ENCODE results near the gene SPTLC2.

SPTLC2 gene

DNA sequence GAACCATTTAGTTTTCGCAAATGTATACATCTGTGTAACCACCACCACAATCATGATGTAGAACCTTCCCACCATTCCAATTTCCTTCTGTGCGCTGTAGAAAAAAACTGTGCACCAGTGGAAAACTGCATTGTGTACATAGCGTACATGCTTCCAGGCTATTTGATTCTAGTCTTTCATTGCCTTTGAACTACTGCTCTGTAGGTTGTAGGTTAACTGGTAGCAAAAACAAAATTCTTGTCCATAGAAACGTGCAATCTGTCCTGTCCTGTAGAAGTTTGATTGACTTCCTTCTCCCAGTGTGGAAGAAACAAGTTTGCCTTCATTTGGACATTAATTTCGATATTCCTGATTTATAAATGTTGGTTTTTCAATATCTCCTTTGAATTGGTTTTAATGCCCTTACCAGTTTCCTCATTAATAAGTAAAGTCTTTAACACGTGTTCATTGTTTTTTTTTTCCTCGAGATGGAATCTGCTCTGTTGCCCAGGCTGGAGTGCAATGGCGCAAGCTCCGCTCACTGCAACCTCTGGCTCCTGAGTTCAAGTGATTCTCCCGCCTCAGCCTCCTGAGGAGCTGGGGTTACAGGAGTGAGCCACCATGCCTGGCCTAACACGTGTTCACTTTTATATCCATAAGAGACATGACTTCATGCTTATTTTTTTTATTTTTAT lies 114.2 kb downstream of the SPTLC2 start:
- peaks cover 37% of the 10 kb centered on the region for H3K27me3 ChIP-seq (ENCODE audit: insufficient read depth, low read length)
- no peaks in the 10 kb centered on the region for H3K9me3 ChIP-seq (ENCODE audit: insufficient read depth, low read depth, low read length)
- no peak overlapping the region for H3K9ac ChIP-seq (ENCODE audit: low read depth, low read length)
- no peaks in the 10 kb centered on the region for H3K4me1 ChIP-seq (ENCODE audit: insufficient read depth, low read length)
- 95% methylated on average over 10 of the region's 11 CpGs for WGBS
- H3K36me3 ChIP-seq (ENCODE audit: insufficient read depth, low read length), result no peaks in the 10 kb centered on the region
- no peak overlapping the region for H3K27ac ChIP-seq (ENCODE audit: low read depth, low read length)
- H3K4me3 ChIP-seq (ENCODE audit: low read length), result no peak overlapping the region

DNA sequence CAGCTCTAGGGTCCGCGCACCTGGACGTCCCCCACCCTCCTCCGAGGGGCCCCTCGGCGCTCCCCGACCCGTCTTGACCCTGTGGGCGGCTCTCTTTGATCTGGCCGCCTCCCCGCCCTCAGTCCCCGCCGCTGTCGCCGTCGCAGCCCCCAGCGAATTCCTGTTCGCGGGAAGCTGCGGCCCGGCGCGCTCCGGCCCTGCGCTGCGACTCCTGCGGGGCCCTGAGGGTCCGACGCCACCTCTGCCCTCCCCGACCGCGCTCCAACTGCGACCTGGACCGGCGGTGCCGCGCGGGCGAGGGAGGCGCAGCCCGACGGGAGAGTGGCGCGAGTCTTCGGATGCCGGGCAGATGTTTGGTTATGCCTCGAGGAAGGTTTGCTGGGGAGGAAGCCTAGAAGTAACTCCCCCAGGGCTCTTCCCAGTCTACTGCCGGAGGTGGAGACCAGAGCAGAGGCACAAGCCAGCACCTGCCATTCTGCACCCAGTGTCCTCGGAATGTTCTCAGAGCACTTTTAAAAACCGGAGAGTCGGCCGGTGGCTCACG lies 117.4 kb downstream of the SPTLC2 start:
- 5% methylated on average over 53 of the region's 53 CpGs for WGBS
- Histone ChIP-seq H3K9ac (ENCODE audit: low read depth, low read length) (peak overlapping the region; percentile 57; the same call in 1 of the 2 replicates), H3K4me3 (ENCODE audit: low read length) (peak overlapping the region; percentile 70), H3K27ac (ENCODE audit: low read depth, low read length) (no peak overlapping the region), H3K27me3 (ENCODE audit: insufficient read depth, low read length) (peaks cover 44% of the 10 kb centered on the region), H3K36me3 (ENCODE audit: insufficient read depth, low read length) (no peaks in the 10 kb centered on the region), H3K9me3 (ENCODE audit: insufficient read depth, low read depth, low read length) (no peaks in the 10 kb centered on the region), H3K4me1 (ENCODE audit: insufficient read depth, low read length) (no peaks in the 10 kb centered on the region)

GRCh38 chr14:77498120-77498979 lies 118.1 kb downstream of the SPTLC2 start, which contains the start of gene ISM2:
Gene ISM2, minus strand, starts transcription at chr14:77498816. Its CDS starts 23 bp downstream, at chr14:77498793.
- 2% methylated on average over 104 of the region's 104 CpGs for WGBS
- H3K36me3 ChIP-seq (ENCODE audit: insufficient read depth, low read length), result no peaks in the 10 kb centered on the region
- H3K9ac ChIP-seq (ENCODE audit: low read depth, low read length), result peak within 1 kb of the TSS; percentile 57; the same call in 1 of the 2 replicates
- H3K27ac ChIP-seq (ENCODE audit: low read depth, low read length), result no peak within 1 kb of the TSS
- peaks cover 44% of the 10 kb centered on the region for H3K27me3 ChIP-seq (ENCODE audit: insufficient read depth, low read length)
- H3K4me1 ChIP-seq (ENCODE audit: insufficient read depth, low read length), result no peaks in the 10 kb centered on the region
- peak within 1 kb of the TSS; percentile 70 for H3K4me3 ChIP-seq (ENCODE audit: low read length)
- no peaks in the 10 kb centered on the region for H3K9me3 ChIP-seq (ENCODE audit: insufficient read depth, low read depth, low read length)

DNA sequence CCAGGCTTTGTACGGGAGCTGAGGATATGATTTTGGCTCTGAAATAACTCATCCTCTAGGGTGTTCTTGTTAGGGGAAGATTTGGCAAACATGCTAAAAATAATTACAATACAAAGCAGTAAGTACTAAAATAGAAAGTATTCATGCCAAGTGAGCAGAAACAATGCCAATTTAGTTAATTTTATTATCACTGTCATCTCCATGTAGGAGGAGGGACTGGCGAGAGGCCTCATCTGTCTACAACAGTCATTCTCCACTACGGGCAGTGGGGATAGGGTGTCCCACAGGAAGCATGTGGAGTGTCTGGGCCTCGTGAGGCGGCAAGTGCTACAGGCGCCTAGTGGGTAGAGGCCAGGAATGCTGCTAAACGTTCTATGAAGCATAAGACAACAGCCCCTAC lies 121.1 kb downstream of the SPTLC2 start:
- H3K4me1 ChIP-seq (ENCODE audit: insufficient read depth, low read length), result no peaks in the 10 kb centered on the region
- peaks cover 38% of the 10 kb centered on the region for H3K27me3 ChIP-seq (ENCODE audit: insufficient read depth, low read length)
- no peaks in the 10 kb centered on the region for H3K9me3 ChIP-seq (ENCODE audit: insufficient read depth, low read depth, low read length)
- WGBS, result 94% methylated on average over 7 of the region's 7 CpGs
- no peak overlapping the region for H3K27ac ChIP-seq (ENCODE audit: low read depth, low read length)
- no peaks in the 10 kb centered on the region for H3K36me3 ChIP-seq (ENCODE audit: insufficient read depth, low read length)
- no peak overlapping the region for H3K4me3 ChIP-seq (ENCODE audit: low read length)
- no peak overlapping the region for H3K9ac ChIP-seq (ENCODE audit: low read depth, low read length)

DNA sequence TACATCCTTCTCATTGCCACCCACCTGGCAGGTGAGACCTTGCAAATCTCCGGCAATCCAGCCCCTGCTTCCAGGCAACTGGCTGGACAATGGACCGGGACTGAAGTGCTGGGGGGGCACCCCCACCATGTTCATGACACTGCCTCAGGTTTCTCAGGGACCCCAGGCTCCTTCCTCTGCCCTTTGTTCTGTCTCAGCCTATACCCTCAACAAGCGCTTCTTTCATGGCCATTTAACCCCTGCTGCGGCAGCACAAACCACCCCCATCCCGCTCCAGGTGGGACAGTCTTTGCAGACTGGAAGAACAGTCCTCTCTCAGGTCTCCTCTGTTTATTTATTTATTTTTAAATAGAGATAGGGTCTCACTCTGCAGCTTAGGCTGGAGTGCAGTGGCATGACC lies 125.4 kb downstream of the SPTLC2 start:
- Histone ChIP-seq H3K27ac (ENCODE audit: low read depth, low read length) (no peak overlapping the region), H3K4me1 (ENCODE audit: insufficient read depth, low read length) (no peaks in the 10 kb centered on the region), H3K36me3 (ENCODE audit: insufficient read depth, low read length) (no peaks in the 10 kb centered on the region), H3K27me3 (ENCODE audit: insufficient read depth, low read length) (no peaks in the 10 kb centered on the region), H3K9me3 (ENCODE audit: insufficient read depth, low read depth, low read length) (no peaks in the 10 kb centered on the region), H3K4me3 (ENCODE audit: low read length) (no peak overlapping the region), H3K9ac (ENCODE audit: low read depth, low read length) (no peak overlapping the region)
- 85% methylated on average over 5 of the region's 5 CpGs for WGBS

DNA sequence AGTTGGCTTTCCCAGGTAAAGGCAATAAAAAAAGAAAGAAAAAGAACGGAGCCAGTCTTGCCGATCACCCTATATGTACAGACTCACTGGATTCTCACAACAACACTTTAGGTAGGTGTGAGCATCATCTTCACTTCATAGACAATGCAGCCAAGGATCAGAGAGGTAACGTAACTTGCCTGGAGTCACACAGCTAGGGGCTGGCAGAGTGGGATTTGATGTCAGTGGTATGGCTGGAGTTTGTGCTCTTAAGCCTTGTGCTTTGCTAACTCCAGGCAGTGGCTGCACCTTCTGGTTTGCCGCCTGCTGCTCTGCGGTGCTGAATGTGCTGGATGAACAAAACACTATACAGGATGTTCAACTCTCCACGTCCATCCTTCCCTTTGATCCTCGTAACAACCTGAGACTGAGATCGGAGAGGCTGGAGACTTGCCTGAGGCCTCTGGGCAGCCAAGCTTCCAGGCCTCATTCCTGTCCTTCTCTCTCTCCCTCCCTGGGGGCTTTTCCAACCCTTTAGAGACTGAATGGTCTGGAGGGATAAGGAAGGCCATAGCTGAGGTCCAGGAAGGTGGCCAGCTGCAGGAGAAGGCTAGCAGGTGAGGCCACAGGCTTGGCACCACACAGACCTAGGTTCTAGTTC lies 126.0 kb downstream of the SPTLC2 start:
- no peaks in the 10 kb centered on the region for H3K9me3 ChIP-seq (ENCODE audit: insufficient read depth, low read depth, low read length)
- H3K4me3 ChIP-seq (ENCODE audit: low read length), result no peak overlapping the region
- H3K36me3 ChIP-seq (ENCODE audit: insufficient read depth, low read length), result no peaks in the 10 kb centered on the region
- H3K27me3 ChIP-seq (ENCODE audit: insufficient read depth, low read length), result no peaks in the 10 kb centered on the region
- H3K27ac ChIP-seq (ENCODE audit: low read depth, low read length), result no peak overlapping the region
- no peaks in the 10 kb centered on the region for H3K4me1 ChIP-seq (ENCODE audit: insufficient read depth, low read length)
- no peak overlapping the region for H3K9ac ChIP-seq (ENCODE audit: low read depth, low read length)
- WGBS, result 87% methylated on average over 8 of the region's 8 CpGs

DNA sequence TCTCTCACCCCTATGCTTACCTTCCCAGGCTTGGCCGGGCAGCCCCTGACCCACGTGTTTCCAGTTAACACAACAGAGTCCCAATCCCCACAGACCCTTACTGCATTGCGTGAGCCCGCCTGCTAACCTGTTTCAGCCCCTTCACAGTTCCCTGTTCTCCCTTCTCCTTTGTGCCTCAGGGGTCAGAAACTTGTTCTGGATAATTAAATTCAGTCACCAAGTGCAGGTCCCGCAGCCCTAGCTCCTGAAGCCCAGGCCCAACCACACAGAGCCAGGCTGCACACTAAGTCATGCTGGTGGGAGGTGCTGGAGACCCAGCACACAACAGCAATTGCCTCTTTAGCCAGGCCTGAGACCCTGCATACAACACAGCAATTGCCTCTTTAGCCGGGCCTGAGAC lies 127.4 kb downstream of the SPTLC2 start:
- no peak overlapping the region for H3K27ac ChIP-seq (ENCODE audit: low read depth, low read length)
- H3K27me3 ChIP-seq (ENCODE audit: insufficient read depth, low read length), result no peaks in the 10 kb centered on the region
- H3K9me3 ChIP-seq (ENCODE audit: insufficient read depth, low read depth, low read length), result no peaks in the 10 kb centered on the region
- no peak overlapping the region for H3K4me3 ChIP-seq (ENCODE audit: low read length)
- 91% methylated on average over 6 of the region's 6 CpGs for WGBS
- no peak overlapping the region for H3K9ac ChIP-seq (ENCODE audit: low read depth, low read length)
- H3K4me1 ChIP-seq (ENCODE audit: insufficient read depth, low read length), result no peaks in the 10 kb centered on the region
- no peaks in the 10 kb centered on the region for H3K36me3 ChIP-seq (ENCODE audit: insufficient read depth, low read length)

GRCh38 chr14:77488558-77488957 lies 127.9 kb downstream of the SPTLC2 start:
- no peak overlapping the region for H3K9ac ChIP-seq (ENCODE audit: low read depth, low read length)
- no peak overlapping the region for H3K4me3 ChIP-seq (ENCODE audit: low read length)
- no peaks in the 10 kb centered on the region for H3K36me3 ChIP-seq (ENCODE audit: insufficient read depth, low read length)
- H3K4me1 ChIP-seq (ENCODE audit: insufficient read depth, low read length), result no peaks in the 10 kb centered on the region
- WGBS, result 89% methylated on average over 7 of the region's 7 CpGs
- no peak overlapping the region for H3K27ac ChIP-seq (ENCODE audit: low read depth, low read length)
- no peaks in the 10 kb centered on the region for H3K9me3 ChIP-seq (ENCODE audit: insufficient read depth, low read depth, low read length)
- no peaks in the 10 kb centered on the region for H3K27me3 ChIP-seq (ENCODE audit: insufficient read depth, low read length)

GRCh38 chr14:77485901-77486678 lies 130.3 kb downstream of the SPTLC2 start:
- no peaks in the 10 kb centered on the region for H3K27me3 ChIP-seq (ENCODE audit: insufficient read depth, low read length)
- H3K4me1 ChIP-seq (ENCODE audit: insufficient read depth, low read length), result no peaks in the 10 kb centered on the region
- H3K36me3 ChIP-seq (ENCODE audit: insufficient read depth, low read length), result no peaks in the 10 kb centered on the region
- H3K9ac ChIP-seq (ENCODE audit: low read depth, low read length), result no peak overlapping the region
- no peak overlapping the region for H3K27ac ChIP-seq (ENCODE audit: low read depth, low read length)
- H3K9me3 ChIP-seq (ENCODE audit: insufficient read depth, low read depth, low read length), result no peaks in the 10 kb centered on the region
- 90% methylated on average over 7 of the region's 7 CpGs for WGBS
- H3K4me3 ChIP-seq (ENCODE audit: low read length), result no peak overlapping the region

- no peaks in the 10 kb centered on the region for H3K4me1 ChIP-seq (ENCODE audit: insufficient read depth, low read length)
- 92% methylated on average over 3 of the region's 3 CpGs for WGBS
These were observed 131.2 kb downstream of the SPTLC2 start for GRCh38 chr14:77485256-77485655.

More at GRCh38 chr14:77485256-77485655, 131.2 kb downstream of the SPTLC2 start:
- no peaks in the 10 kb centered on the region for H3K27me3 ChIP-seq (ENCODE audit: insufficient read depth, low read length)
- no peaks in the 10 kb centered on the region for H3K9me3 ChIP-seq (ENCODE audit: insufficient read depth, low read depth, low read length)
- no peak overlapping the region for H3K9ac ChIP-seq (ENCODE audit: low read depth, low read length)
- no peak overlapping the region for H3K4me3 ChIP-seq (ENCODE audit: low read length)
- H3K27ac ChIP-seq (ENCODE audit: low read depth, low read length), result no peak overlapping the region
- H3K36me3 ChIP-seq (ENCODE audit: insufficient read depth, low read length), result no peaks in the 10 kb centered on the region
